Activated naive CD4-positive, alpha-beta T cell treated with anti-CD3 and anti-CD28 coated beads, Interleukin-2, amount 50 U/mL, for 24 hours (primary cell): Measurements from ENCODE around the gene PITPNM1.
A peak's percentile ranks its signal among the peaks of the same experiment; 100 is the strongest.
"Not testable (repeated sequence)": the region's sequence is repeated elsewhere in the genome, so short reads cannot be mapped to it uniquely, and the experiment has no call there.

Experiments
- H3K27ac Mint-ChIP-seq: one replicate; pipeline ENCODE4 v1.8.0; 2021; ENCODE audit warnings: mild to moderate bottlenecking, mixed read lengths
- H3K27me3 Mint-ChIP-seq: one replicate; pipeline ENCODE4 v1.8.0; 2021; ENCODE audit warnings: mixed read lengths
- H3K36me3 Mint-ChIP-seq: one replicate; pipeline ENCODE4 v1.8.0; 2021; ENCODE audit warnings: mixed read lengths
- H3K4me1 Mint-ChIP-seq: one replicate; pipeline ENCODE4 v1.8.0; 2021; ENCODE audit warnings: mixed read lengths
- H3K4me3 Mint-ChIP-seq: one replicate; pipeline ENCODE4 v1.8.0; 2021; ENCODE audit warnings: mild to moderate bottlenecking, mixed read lengths
- H3K9me3 Mint-ChIP-seq: one replicate; pipeline ENCODE4 v1.8.0; 2021; ENCODE audit warnings: mixed read lengths

The PITPNM1 gene

DNA sequence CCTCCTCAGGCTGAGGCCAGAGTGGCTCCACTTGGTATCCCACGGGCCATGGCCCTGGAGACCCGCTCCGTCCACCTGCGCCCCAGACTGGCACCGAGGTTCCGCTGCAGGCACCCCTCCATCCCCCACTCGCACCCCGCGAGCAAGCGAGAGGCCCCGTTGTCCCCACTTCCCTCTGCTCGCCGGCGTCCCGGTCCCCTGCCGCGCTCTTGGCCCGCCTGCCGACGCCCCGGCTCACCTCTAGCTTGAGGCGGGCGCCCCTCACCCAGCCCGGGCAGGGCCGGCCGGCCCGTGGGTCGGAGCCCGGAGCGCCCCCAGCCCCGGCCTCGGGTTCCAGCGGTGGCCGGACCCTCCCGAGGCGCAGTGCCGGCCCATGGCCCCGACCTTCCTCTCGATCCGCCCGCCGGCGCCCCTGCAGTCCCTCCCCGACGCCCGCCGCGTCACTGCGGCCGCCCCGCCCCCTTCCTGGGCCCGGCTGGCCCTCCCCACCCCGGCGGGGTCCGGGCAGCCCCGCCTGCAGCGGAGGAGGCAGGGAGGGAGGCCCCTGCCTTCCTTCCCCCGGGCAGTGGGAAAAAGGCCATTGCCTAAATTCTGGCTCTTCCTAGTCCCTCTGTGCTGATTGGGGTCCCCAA, at the start of gene PITPNM1:
Gene PITPNM1 (minus strand): TSS at position 414 of the 632 bp plus-strand sequence. CDS start 1,183 bp downstream, outside the sequence.
- H3K9me3 Mint-ChIP-seq = no peaks in the 10 kb centered on the region
- peaks cover 46% of the 10 kb centered on the region for H3K4me1 Mint-ChIP-seq
- no peaks in the 10 kb centered on the region for H3K27me3 Mint-ChIP-seq
- H3K36me3 Mint-ChIP-seq = peaks cover 7% of the 10 kb centered on the region
- peak within 1 kb of the TSS; percentile 91 for H3K4me3 Mint-ChIP-seq
- peak within 1 kb of the TSS; percentile 87 for H3K27ac Mint-ChIP-seq

DNA sequence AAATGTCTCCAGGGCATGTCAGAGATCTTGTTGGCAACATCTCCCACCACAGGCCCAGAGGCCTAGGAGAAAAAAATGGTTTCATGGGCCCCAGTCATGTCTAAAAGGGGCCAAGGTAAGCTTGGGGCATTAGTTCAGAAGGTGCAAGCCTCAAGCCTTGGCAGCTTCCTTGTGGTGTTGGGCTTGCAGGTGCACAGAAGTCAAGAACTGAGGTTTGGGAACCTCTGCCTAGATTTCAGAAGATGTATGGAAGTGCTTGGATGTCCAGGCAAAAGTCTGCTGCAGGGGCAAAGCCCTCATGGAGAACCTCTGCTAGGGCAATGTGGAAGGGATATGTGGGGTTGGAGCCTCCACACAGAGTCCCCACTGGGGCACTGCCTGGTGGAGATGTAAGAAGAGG, 46.5 kb upstream of the PITPNM1 start:
- not testable (repeated sequence) for H3K27ac Mint-ChIP-seq, H3K36me3 Mint-ChIP-seq, H3K9me3 Mint-ChIP-seq, H3K4me3 Mint-ChIP-seq, H3K27me3 Mint-ChIP-seq, H3K4me1 Mint-ChIP-seq

DNA sequence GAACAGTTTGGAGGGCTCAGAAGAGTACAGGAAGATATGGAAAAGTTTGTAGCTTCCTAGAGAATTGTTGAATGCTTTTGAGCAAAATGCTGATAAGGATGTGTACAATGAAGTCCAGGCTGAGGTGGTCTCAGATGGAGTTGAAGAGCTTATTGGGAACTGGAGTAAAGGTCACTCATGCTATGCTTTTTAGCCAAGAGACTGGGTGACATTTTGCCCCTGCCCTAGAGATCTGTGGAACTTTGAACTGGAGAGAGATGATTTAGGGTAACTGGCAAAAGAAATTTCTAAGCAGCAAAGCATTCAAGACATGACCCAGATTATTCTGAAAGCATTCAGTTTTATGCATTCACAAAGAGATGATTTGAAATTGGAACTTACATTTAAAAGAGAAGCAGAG, 46.0 kb upstream of the PITPNM1 start:
- Mint-ChIP-seq H3K27ac (no peak overlapping the region), H3K27me3 (no peaks in the 10 kb centered on the region), H3K4me1 (no peaks in the 10 kb centered on the region), H3K9me3 (no peaks in the 10 kb centered on the region), H3K36me3 (peaks cover 2% of the 10 kb centered on the region), H3K4me3 (no peak overlapping the region)

DNA sequence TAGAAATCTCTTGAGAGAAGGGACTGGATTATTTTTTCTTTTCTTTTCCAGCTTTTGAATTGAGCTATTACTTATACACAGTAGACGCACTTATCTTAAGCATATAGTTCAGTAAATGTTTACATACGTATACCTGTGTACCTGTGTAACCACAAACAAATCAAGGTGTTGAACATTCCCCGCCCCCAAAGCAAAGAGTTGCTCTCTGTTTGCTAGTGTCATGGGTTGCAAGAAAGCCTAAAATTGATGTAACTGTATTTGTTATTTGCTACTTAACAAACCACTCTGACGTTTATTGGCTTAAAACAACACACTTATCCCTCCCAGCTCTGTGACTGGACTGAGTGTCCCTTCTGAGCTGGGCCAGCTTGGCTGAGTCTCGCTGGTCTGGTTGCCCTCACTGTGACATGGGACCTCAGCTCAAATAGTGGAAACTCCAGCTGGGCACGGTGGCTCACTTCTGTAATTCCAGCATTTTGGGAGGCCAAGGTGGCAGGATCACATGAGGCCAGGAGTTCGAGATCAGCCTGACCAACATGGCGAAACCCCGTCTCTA, 43.5 kb upstream of the PITPNM1 start:
- no peaks in the 10 kb centered on the region for H3K4me1 Mint-ChIP-seq
- H3K36me3 Mint-ChIP-seq = peaks cover 2% of the 10 kb centered on the region
- H3K4me3 Mint-ChIP-seq = no peak overlapping the region
- H3K27ac Mint-ChIP-seq = no peak overlapping the region
- no peaks in the 10 kb centered on the region for H3K9me3 Mint-ChIP-seq
- H3K27me3 Mint-ChIP-seq = no peaks in the 10 kb centered on the region

DNA sequence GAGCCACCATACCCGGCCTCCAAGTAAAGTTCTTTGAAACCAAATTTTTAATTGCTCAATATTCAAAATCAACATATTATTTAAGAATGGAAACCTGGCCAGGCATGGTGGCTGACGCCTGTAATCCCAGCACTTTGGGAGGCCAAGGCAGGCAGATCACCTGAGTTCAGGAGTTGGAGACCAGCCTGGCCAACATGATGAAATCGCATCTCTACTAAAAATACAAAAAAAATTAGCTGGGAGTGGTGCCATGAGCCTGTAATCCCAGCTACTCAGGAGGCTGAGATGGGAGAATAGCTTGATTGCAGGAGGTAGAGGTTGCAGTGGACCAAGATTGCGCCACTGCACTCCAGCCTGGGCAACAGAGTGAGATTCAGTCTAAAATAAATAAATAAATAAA, 42.9 kb upstream of the PITPNM1 start:
- H3K4me3 Mint-ChIP-seq, H3K27ac Mint-ChIP-seq, H3K9me3 Mint-ChIP-seq, H3K36me3 Mint-ChIP-seq, H3K27me3 Mint-ChIP-seq, H3K4me1 Mint-ChIP-seq: not testable (repeated sequence)

DNA sequence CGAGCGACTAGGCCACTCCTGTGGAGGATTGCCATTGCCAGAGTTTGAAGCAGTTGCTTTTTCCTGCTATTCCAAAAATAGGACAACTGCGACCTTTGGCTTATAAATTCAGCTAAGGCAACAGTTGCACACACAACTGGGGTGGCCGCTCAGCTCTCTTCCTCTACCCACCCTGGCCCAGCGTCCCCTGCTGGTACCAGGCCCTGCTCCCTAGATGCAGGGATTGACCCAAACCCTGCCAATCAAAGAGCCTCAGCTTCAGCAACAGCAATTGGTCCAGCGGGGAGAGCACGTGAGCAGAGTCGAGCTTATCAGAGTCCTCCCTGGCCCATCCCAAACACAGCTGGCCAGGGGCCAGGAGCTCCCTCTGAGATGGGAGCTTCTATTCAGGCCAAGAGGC, 40.1 kb upstream of the PITPNM1 start:
- no peaks in the 10 kb centered on the region for H3K9me3 Mint-ChIP-seq
- H3K4me1 Mint-ChIP-seq = no peaks in the 10 kb centered on the region
- no peaks in the 10 kb centered on the region for H3K36me3 Mint-ChIP-seq
- H3K4me3 Mint-ChIP-seq = no peak overlapping the region
- peak overlapping the region; percentile 83 for H3K27ac Mint-ChIP-seq
- no peaks in the 10 kb centered on the region for H3K27me3 Mint-ChIP-seq

DNA sequence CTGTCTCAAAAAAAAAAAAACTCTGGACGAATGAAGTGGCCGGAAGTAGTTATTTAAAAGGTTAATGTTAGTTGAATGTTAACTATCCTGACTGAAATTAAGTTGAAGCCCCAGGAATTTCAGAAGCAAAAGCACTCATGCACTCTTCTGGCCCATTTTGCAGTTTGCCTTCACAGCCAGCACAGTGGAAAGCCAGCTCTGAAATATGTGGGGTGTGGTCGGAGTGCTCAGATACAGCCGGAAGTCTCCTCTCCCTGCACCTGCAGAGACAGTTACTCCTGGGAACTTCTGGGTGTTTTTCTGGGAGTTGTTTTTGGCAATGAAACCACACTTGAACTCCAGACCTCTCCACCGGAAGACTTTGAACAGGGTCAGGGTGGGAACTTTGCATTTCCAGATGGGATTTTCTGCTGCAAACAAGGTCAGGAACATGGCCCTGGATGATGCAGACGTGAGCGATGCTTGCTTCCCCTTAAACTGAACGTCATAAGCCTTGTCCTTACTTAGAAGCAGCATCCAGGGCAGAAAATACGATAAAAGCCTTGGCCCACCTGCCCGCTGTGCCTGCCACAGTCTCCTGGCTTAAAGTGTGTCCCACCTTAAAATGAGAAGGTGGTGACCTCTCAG, 39.6 kb upstream of the PITPNM1 start:
- no peaks in the 10 kb centered on the region for H3K9me3 Mint-ChIP-seq
- no peak overlapping the region for H3K27ac Mint-ChIP-seq
- no peaks in the 10 kb centered on the region for H3K4me1 Mint-ChIP-seq
- H3K4me3 Mint-ChIP-seq = no peak overlapping the region
- H3K27me3 Mint-ChIP-seq = no peaks in the 10 kb centered on the region
- no peaks in the 10 kb centered on the region for H3K36me3 Mint-ChIP-seq

DNA sequence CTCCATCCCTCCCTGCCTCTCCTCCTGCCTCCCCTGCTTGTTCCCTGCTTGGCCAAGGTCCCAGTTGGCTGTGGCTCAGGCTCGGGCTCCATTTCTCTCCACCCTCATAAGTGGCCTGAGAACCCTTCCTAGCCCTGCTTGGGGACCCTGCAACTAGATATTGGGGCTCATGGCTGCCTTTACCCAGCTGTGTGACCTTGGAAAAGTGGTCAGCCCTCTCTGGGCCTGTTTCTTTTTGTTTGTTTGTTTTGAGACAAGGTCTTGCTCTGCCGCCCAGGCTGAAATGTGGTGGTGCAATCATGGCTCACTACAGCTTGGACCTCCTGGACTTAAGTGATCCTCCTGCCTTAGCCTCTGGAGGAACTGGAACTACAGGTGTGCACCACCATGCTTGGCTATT, 38.4 kb upstream of the PITPNM1 start:
- H3K27me3 Mint-ChIP-seq = no peaks in the 10 kb centered on the region
- no peak overlapping the region for H3K27ac Mint-ChIP-seq
- no peaks in the 10 kb centered on the region for H3K9me3 Mint-ChIP-seq
- H3K36me3 Mint-ChIP-seq = no peaks in the 10 kb centered on the region
- H3K4me3 Mint-ChIP-seq = no peak overlapping the region
- H3K4me1 Mint-ChIP-seq = no peaks in the 10 kb centered on the region

DNA sequence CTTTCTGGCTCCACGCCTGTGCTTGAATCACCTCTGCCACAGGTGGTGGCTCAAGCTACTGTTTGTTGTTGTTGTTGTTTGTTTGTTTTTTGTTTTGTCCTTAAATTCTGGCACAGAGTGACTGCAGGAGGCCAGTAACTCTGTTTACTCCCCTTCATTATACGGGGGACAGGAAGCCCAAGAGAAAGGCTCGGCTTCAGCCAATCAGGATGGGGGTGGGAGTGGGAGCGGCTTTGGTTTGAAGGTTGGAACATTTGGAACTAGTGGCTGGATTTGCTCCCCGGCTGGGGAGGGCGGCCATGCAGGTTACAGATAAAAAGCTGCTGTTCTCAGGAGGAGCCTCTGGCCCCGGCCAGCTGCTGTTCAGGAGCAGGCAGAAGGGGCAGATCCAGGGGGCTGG, 37.8 kb upstream of the PITPNM1 start:
- Mint-ChIP-seq H3K4me1 (no peaks in the 10 kb centered on the region), H3K9me3 (no peaks in the 10 kb centered on the region), H3K36me3 (no peaks in the 10 kb centered on the region), H3K27me3 (no peaks in the 10 kb centered on the region), H3K27ac (peak overlapping the region; percentile 51), H3K4me3 (no peak overlapping the region)

DNA sequence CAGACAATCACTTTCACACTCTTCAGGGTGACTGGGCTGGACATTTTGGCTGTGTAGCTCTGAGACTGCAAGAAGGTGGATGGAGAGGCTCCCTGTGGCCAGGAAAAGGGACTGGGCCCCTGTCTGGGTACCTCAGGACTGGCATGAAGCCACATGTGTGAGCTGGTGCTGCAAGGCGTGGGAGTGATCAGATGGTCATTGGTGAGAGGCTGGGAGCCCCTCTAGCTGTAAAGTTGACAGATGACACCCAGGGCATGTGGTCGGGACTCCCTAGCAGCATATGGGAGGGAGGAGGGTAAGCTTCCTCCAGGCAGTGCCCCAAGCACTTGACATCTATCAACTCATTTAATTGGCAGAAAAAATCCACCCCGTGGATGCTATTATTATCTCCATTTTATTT, 37.0 kb upstream of the PITPNM1 start:
- Mint-ChIP-seq H3K27me3 (no peaks in the 10 kb centered on the region), H3K4me3 (no peak overlapping the region), H3K36me3 (no peaks in the 10 kb centered on the region), H3K9me3 (no peaks in the 10 kb centered on the region), H3K27ac (no peak overlapping the region), H3K4me1 (no peaks in the 10 kb centered on the region)

DNA sequence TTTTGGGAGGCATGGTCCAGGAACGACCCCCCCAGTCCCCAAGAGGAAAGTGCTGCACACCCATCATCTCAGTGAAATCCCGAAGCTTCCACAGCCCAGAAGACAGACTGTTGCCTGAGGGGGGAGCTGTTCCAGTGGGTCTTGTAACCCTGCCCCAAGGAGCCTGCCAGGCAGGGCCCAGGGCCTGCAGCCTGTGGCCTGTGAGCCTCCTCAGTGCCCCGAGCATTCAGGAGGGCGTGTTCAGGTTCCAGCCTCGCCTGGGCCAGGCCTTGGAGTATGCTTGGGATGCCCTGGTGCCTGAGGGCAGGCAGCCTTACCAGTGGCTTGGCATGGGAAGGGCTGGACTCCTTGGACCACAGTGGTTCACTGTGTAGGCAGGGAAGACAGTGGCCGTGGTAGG, 36.0 kb upstream of the PITPNM1 start:
- H3K36me3 Mint-ChIP-seq = no peaks in the 10 kb centered on the region
- H3K9me3 Mint-ChIP-seq = no peaks in the 10 kb centered on the region
- H3K4me1 Mint-ChIP-seq = no peaks in the 10 kb centered on the region
- no peaks in the 10 kb centered on the region for H3K27me3 Mint-ChIP-seq
- no peak overlapping the region for H3K27ac Mint-ChIP-seq
- H3K4me3 Mint-ChIP-seq = no peak overlapping the region

DNA sequence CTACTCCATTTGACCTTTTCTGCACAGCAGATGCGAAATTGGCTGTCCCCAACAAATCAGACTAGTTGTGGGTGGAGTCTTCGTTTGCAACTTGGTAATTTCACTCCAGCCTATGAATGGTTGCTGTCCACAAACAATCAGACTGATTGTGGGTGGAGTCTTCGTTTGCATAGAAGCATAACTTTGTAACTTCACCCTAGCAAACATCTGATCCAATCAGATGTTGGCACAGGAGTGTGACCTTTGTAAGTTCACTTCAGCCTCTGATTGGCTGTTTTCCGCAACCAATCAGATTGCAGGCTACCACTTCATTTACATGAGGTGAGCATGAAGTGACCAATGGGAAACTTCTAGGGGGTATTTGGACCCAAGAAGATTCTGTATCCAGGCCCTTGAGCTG, 34.4 kb upstream of the PITPNM1 start:
- H3K27ac Mint-ChIP-seq = no peak overlapping the region
- H3K27me3 Mint-ChIP-seq = no peaks in the 10 kb centered on the region
- no peaks in the 10 kb centered on the region for H3K36me3 Mint-ChIP-seq
- no peaks in the 10 kb centered on the region for H3K9me3 Mint-ChIP-seq
- H3K4me3 Mint-ChIP-seq = no peak overlapping the region
- no peaks in the 10 kb centered on the region for H3K4me1 Mint-ChIP-seq

DNA sequence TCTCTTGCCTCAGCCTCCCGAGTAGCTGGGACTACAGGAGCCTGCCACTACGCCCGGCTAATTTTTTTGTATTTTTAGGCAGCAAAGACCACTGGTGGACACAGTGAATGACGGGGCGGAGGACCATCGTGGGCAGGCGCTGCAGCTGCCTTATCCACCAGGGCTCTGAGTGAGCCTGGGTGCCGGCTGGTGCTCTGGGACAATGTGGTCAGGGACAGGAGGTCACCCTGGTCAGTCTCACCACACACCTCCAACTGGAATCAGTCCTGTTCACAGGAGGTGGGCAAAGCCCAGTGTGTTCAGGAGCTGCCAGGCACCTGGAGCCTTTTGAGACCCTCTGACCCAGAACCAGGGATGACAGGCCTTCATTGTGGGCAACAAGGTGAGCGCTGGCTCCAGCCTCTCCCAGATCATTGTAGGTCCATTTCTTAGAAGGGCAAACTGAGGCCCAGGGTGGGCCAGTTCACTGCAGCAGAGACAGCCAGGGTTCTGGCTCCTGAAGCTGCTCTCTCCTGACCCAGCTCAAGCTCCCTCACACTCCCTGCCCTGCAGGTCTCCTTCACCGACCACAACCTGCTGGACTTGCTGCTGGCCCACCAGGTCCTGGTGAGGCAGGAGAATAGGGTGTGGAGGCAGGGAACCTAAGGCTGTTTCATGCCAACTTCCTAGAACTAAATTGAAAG, 33.8 kb upstream of the PITPNM1 start:
- Mint-ChIP-seq H3K27me3 (no peaks in the 10 kb centered on the region), H3K4me1 (no peaks in the 10 kb centered on the region), H3K36me3 (no peaks in the 10 kb centered on the region), H3K4me3 (no peak overlapping the region), H3K27ac (no peak overlapping the region), H3K9me3 (no peaks in the 10 kb centered on the region)

DNA sequence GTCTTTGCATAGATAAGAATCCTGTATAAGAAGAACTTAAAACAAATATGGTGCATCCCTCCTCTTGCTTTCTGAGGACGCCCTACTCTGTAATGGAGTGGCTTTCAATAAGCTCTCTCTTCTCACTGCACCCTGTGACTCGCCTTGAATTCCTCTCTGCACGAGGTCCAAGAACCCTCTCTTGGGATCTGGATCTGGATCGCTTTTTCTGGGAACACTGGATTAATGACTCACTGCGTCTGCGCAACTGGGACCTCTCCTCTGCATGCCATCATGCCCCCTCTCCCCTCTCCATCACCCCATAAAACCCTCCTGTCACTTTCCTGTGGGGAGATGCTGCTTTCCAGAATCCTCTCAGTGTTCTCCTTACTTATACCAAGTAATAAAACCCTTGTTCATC, 33.1 kb upstream of the PITPNM1 start:
- no peaks in the 10 kb centered on the region for H3K4me1 Mint-ChIP-seq
- no peaks in the 10 kb centered on the region for H3K27me3 Mint-ChIP-seq
- H3K9me3 Mint-ChIP-seq = no peaks in the 10 kb centered on the region
- H3K27ac Mint-ChIP-seq = no peak overlapping the region
- H3K36me3 Mint-ChIP-seq = peaks cover 2% of the 10 kb centered on the region
- H3K4me3 Mint-ChIP-seq = no peak overlapping the region

DNA sequence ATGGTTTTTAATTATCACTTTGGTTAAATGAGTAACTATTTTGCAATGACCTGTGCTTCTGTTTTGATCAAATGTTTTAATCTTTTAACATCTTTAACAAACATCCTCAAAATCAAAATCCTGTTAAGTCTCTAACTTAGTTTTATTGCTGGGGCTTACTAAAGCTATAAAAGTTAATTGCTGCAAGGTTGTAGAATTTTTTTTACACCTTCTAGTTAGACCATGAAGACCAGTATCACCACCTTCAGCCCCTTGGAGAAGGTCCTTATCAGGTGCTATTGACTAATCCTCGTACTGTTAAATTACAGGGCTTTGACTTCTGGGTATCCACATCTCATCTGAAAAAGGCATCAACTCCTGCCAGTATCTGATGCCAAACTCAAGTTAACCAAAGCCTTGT, 30.4 kb upstream of the PITPNM1 start:
- no peaks in the 10 kb centered on the region for H3K9me3 Mint-ChIP-seq
- H3K36me3 Mint-ChIP-seq = peaks cover 2% of the 10 kb centered on the region
- H3K27ac Mint-ChIP-seq = no peak overlapping the region
- no peaks in the 10 kb centered on the region for H3K27me3 Mint-ChIP-seq
- H3K4me3 Mint-ChIP-seq = no peak overlapping the region
- H3K4me1 Mint-ChIP-seq = no peaks in the 10 kb centered on the region

DNA sequence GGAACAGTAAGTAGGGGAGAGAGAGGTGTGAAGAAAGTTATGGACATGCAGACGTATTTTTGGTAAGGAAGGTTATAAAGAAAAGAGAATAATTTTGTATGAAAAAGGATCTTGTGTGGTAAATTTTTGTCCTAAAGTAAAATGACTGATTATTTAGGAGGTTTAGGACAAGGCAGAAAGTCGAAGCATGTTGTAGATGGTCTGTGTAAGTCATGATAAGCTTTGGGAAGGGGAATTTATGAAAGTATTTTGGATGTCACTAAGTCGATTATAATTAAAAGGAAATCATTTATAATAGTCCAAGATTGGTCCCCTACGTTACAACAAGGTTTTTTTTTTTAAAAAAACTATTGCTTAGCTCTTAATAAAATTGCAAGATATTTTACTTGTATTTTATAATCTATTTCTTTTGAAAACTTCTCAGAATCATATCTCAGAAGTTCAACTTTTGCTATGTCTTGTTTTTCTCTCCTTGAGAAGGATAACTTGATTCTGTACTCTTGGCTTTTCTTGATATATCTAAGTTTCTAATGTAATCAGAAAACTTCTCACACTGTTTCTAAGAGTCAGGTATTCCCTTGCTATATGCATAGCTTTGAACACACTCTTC, 29.0 kb upstream of the PITPNM1 start:
- Mint-ChIP-seq H3K4me3 (no peak overlapping the region), H3K4me1 (no peaks in the 10 kb centered on the region), H3K27me3 (no peaks in the 10 kb centered on the region), H3K9me3 (no peaks in the 10 kb centered on the region), H3K36me3 (peaks cover 2% of the 10 kb centered on the region), H3K27ac (no peak overlapping the region)
